G401 (cell line): ENCODE data around the gene RP9. TPM values are rescaled to one million over a fixed set of nuclear protein-coding genes. Genes with fewer than 3 reads are reported as not detected.

Source experiments
- total RNA-seq: library from RNA; depleted of rRNA; stranded (reverse); fragments of >200 nt; shearing (Covaris generic); gene quantifications from 2 replicates; pipeline ENCODE4 v1.2.3, GENCODE V29; 2014; rRNA removed

RP9 gene
- total RNA-seq, 1 experiment from 2014 or later: 16.6 TPM

Other genes with a start within 250 kb of the RP9 start
- gene KBTBD2, start 217.6 kb downstream of the RP9 start, total RNA-seq: 22.9 and 48.2 TPM in 2 replicates
- 87.3 and 89.2 TPM in 2 replicates for gene FKBP9, start 152.0 kb downstream of the RP9 start, total RNA-seq
- gene NT5C3A, start 46.6 kb downstream of the RP9 start, total RNA-seq: 11.0 and 22.0 TPM in 2 replicates
- gene BBS9, start 20.2 kb upstream of the RP9 start, total RNA-seq: 17.7 and 21.4 TPM in 2 replicates